Measurements from ENCODE around the gene NUDT5. TPM values are rescaled to one million over a fixed set of nuclear protein-coding genes. Genes with fewer than 3 reads are reported as not detected.
A peak's percentile ranks its signal among the peaks of the same experiment; 100 is the strongest.

The NUDT5 gene
- total and polyA plus RNA-seq, 4 donors, result 40.6 to 54.7 (median 51.1) TPM

- H3K4me3 ChIP-seq, result no peak overlapping the region
- 37 to 72% methylated on average over 13 of the region's 13 CpGs for WGBS, 2 donors
- no peak overlapping the region for H3K9ac ChIP-seq (ENCODE audit: insufficient read depth in 1 of 2, low read length in 2 of 2)
- ATAC-seq (ENCODE audit: insufficient read depth, low FRiP score) (peak; percentile 52), DNase-seq (no peak)
- H3K27ac ChIP-seq (ENCODE audit: low read depth in 1 of 2, low read length in 1 of 2), result no peak overlapping the region
- TF ChIP-seq CTCF (IDR thresholded peaks at IDR 0.05; ENCODE audit: control extremely low read depth, extremely low read depth), result no peak
- H3K27me3 ChIP-seq (ENCODE audit: control insufficient read depth in 3 of 3, insufficient read depth in 3 of 3, low read length in 2 of 3), result no peaks in the 10 kb centered on the region
- no peaks in the 10 kb centered on the region for H3K9me3 ChIP-seq (ENCODE audit: control insufficient read depth in 4 of 4, insufficient read depth in 3 of 4, low read length in 3 of 4)
- H3K36me3 ChIP-seq (ENCODE audit: control insufficient read depth in 4 of 4, insufficient read depth in 4 of 4, low read length in 4 of 4), result peaks cover 16 to 23% (median 22%) of the 10 kb centered on the region in 4 donors
- H3K4me1 ChIP-seq (ENCODE audit: control insufficient read depth in 5 of 5, insufficient read depth in 5 of 5, low read length in 5 of 5), result no peaks in the 10 kb centered on the region
These were observed 14.5 kb downstream of the NUDT5 start for GRCh38 chr10:12181065-12181775.

- no peak for ATAC-seq (ENCODE audit: insufficient read depth, low FRiP score)
- 82 to 89% methylated on average over 9 of the region's 9 CpGs for WGBS, 2 donors
- no peak for DNase-seq
- Histone ChIP-seq H3K27me3 (ENCODE audit: control insufficient read depth in 3 of 3, insufficient read depth in 3 of 3, low read length in 2 of 3) (no peaks in the 10 kb centered on the region), H3K27ac (ENCODE audit: low read depth in 1 of 2, low read length in 1 of 2) (no peak overlapping the region), H3K4me1 (ENCODE audit: control insufficient read depth in 5 of 5, insufficient read depth in 5 of 5, low read length in 5 of 5) (no peaks in the 10 kb centered on the region), H3K9me3 (ENCODE audit: control insufficient read depth in 4 of 4, insufficient read depth in 3 of 4, low read length in 3 of 4) (no peaks in the 10 kb centered on the region), H3K4me3 (no peak overlapping the region), H3K36me3 (ENCODE audit: control insufficient read depth in 4 of 4, insufficient read depth in 4 of 4, low read length in 4 of 4) (peaks cover 15 to 26% (median 19%) of the 10 kb centered on the region in 4 donors), H3K9ac (ENCODE audit: insufficient read depth in 1 of 2, low read length in 2 of 2) (no peak overlapping the region)
- TF ChIP-seq CTCF (IDR thresholded peaks at IDR 0.05; ENCODE audit: control extremely low read depth, extremely low read depth), result no peak
These were observed 15.3 kb downstream of the NUDT5 start for GRCh38 chr10:12180221-12180974.

GRCh38 chr10:12179606-12180170 is 16.0 kb downstream of the NUDT5 start:
- Histone ChIP-seq H3K9me3 (ENCODE audit: control insufficient read depth in 4 of 4, insufficient read depth in 3 of 4, low read length in 3 of 4) (no peaks in the 10 kb centered on the region), H3K27ac (ENCODE audit: low read depth in 1 of 2, low read length in 1 of 2) (no peak overlapping the region), H3K4me1 (ENCODE audit: control insufficient read depth in 5 of 5, insufficient read depth in 5 of 5, low read length in 5 of 5) (no peaks in the 10 kb centered on the region), H3K27me3 (ENCODE audit: control insufficient read depth in 3 of 3, insufficient read depth in 3 of 3, low read length in 2 of 3) (no peaks in the 10 kb centered on the region), H3K36me3 (ENCODE audit: control insufficient read depth in 4 of 4, insufficient read depth in 4 of 4, low read length in 4 of 4) (peaks cover 13 to 24% (median 17%) of the 10 kb centered on the region in 4 donors), H3K4me3 (no peak overlapping the region), H3K9ac (ENCODE audit: insufficient read depth in 1 of 2, low read length in 2 of 2) (no peak overlapping the region)
- no peak for DNase-seq
- ATAC-seq (ENCODE audit: insufficient read depth, low FRiP score), result no peak
- TF ChIP-seq CTCF (IDR thresholded peaks at IDR 0.05; ENCODE audit: control extremely low read depth, extremely low read depth), result no peak
- WGBS, 2 donors, result 45 to 76% methylated on average over 4 of the region's 4 CpGs

Data from lung (tissue), 12 donors.